HG03039 (cell line): ENCODE data around the gene INTS1.
"Not testable (repeated sequence)": the region's sequence is repeated elsewhere in the genome, so short reads cannot be mapped to it uniquely, and the experiment has no call there.

Source experiments
- ATAC-seq: cut with Tn5 transposase; IDR thresholded peaks from one replicate; pipeline ENCODE4 v1.9.1; 2021; ENCODE audit warnings: mild to moderate bottlenecking, moderate library complexity; ENCODE audit not compliant: unreplicated experiment

INTS1 gene

DNA sequence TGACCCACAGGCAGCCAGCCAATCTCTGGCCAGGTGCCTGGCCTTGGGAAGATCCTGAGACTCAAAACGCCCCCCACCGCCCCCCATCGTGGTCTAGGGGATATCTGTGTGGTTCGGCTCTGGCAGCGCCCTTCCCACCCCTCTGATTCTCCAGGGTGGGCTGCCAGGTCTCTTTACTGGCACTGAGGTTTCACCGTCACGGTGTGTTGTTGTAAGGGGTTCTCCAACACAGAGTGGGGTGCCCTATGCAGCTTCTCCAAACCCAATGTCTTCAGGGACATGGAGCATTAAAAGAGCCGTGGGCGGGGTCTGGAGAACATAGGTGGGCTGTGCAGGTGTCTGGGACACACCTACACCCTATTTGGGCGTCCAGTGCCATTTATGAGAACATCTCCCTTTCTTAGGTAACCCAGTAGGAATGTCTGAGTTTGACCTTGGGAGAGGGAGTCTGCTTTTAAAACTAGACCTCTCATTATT is 27.8 kb upstream of the INTS1 start:
- ATAC-seq = no peak

DNA sequence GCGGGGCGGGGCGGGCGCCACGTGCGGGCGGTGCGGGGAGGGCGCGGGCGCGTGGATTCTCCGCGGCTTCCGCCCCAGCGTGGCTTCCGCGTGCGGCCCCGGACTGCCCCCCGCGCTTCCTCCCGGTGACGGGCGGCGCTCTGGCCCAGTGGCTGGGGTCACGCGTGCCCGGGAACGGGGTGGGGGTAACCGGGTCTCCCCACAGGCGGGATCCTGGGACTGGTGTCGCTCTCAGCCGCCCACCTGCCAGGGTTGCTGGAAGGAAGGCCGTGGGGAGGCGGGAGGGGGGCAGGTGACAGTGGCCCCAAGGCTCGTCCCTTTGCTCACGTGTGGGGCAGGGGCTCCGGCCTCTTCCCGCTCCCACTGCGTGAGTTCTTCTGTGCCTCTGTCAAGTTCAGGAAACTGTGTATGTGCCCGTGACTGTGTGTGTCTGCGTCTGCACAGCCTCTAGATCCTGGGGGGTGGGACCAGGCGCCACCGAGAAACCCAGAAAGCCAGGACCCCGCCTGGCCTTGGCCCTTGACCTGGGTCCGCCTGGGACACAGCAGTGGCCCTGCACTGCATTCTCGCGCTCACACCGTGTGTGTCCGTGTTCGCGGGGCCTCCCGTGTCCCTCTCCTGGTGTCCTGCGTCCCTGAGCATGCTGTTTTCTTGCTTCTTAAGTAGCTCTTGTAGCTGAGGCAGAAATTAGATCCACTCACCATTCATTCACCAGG is 27.2 kb upstream of the INTS1 start:
- peak; percentile 21 for ATAC-seq

DNA sequence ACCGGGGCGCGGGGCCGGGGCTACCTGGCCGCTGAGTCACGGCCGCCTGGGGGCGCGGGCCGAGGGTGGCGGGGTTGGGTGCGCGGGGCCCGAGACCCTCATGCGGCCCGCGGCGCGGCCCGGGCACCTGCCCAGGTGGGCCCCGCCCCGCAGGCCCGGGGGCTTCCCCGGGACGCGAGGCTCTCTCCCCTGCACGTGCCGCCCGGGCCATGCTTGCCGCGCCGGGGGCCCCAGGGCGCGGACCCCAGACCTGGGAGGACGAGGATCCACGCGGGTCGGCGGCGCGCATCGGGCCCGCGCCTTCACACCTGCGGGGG is 26.7 kb upstream of the INTS1 start:
- ATAC-seq = no peak

DNA sequence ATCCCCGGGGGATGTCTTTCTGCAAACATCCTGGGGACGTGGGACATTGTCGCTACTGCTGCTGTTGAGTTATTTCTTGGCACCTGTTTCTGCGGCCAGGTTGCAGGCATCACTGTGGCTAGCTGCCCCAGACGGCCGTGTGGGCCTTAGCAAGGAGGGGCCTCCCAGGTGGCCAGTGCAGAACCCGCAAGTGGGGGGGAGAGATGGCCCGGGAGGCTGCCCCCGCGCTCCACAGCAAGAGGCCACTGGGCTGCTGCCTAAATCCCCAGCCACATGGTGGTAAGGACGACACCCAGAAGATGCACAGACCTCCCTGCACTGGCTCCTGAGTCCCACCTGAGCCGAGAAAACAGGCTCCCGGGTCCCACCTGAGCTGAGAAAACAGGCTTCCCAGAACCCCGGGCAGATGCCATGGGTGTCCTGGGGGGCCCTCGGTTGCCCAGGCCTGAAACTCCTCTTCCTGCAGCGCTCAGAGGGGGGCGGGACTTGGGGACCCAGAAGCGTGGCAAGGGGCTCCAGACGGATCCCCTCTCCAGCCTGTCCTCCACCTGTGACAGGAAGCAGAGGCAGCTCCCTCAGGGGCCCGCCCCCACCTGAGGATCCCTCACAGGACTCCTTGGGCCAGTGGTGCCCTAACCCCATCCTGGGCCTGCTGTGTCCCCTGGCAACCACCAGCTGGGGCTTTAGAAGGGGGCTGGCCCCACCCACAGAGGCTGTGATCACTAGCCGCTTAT is 25.4 kb upstream of the INTS1 start:
- no peak for ATAC-seq

DNA sequence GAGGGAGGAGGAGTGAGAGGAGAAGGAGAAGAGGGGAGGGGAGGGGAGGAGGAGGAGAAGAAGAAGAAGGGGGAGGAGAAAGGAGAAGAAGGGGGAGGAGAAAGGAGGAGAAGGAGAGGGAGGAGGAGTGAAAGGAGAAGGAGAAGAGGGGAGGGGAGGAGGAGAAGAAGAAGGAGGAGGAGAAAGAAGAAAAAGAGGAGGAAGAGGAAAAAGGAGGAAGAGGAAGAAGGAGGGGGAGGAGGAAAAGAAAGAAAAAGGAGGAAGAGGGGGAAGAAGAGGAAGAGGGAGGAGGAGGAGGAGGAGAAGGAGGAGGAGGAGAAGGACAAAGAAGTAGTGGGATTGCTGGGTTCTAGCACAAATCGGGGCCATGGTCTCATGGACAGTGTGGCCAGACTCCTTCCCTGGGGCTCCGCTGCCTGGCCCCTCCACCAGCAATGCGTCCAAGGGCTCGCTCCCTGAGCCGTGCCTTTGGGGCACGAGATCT is 22.1 kb upstream of the INTS1 start:
- ATAC-seq = no peak

DNA sequence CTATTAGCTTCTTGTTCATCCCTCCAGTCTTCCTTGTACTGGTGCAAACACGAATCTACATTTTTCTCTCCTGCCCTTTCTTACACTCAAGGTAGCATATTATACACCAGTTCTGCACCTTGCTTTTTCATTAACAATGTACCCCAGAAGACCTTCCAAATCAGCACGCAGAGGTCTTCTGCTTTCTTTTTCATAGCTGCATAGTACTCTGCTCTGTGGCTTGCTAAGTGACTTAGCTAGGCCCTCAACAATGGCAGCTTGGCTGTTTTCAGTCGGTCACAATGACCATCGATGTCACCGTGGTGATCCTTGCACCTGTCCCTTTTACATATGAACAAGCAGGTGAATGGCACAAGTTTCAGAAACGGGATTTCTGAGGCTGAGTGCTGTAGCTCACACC is 21.2 kb upstream of the INTS1 start:
- no peak for ATAC-seq

DNA sequence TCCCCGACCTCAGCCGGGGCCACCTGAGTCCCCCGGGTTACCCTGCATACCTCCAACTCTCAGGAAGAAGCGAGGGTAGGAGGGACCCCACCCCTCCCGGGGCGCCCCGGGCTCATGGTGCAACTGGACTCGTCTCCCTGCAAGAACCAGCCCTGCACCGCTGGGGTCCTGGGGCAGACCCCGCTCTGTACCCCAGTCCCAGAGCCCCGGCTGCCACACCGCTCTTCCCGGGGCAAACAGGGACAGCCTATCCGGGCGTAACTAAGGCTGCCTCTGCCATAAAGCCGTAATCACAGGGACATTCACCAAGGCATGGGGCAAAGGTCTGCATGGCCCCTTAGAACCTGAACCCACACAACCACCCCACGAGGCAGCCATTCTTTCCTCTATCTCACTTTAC is 19.7 kb upstream of the INTS1 start:
- no peak for ATAC-seq

DNA sequence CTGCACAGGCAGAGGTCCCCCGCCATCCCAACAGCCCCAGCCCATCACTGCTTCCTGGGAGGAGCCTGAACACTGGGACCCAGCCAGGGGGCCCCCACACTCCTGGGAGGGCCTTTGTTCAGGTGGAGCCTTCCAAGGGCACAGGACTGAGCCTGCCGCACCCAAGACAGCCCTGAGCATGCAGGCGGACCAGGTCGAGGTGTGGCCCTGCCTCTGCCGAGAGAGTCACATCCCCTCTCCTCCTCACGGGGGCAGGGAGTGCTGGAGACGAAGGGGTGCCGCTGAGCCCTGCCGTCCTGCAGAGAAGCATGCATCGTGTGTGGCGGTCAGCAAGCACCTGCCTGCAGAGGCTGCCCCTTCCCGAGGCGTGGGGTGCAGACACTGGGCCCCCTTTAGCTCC is 19.0 kb upstream of the INTS1 start:
- ATAC-seq = no peak

DNA sequence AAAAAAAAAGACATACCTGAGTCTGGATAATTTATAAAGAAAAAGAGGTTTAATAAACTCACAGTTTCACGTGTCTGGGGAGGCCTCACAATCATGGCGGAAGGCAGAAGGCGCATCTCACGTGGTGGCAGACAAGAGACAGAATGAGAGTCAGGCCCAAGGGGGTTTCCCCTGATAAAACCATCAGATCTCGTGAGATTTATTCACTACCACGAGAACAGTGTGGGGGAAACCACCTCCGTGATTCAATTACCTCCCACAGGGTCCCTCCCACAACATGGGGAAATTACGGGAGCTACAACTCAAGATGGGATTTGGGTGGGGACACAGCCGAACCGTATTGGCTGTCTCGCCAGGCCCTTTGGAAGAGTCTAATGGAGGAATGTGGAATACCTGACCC is 17.3 kb upstream of the INTS1 start:
- no peak for ATAC-seq

DNA sequence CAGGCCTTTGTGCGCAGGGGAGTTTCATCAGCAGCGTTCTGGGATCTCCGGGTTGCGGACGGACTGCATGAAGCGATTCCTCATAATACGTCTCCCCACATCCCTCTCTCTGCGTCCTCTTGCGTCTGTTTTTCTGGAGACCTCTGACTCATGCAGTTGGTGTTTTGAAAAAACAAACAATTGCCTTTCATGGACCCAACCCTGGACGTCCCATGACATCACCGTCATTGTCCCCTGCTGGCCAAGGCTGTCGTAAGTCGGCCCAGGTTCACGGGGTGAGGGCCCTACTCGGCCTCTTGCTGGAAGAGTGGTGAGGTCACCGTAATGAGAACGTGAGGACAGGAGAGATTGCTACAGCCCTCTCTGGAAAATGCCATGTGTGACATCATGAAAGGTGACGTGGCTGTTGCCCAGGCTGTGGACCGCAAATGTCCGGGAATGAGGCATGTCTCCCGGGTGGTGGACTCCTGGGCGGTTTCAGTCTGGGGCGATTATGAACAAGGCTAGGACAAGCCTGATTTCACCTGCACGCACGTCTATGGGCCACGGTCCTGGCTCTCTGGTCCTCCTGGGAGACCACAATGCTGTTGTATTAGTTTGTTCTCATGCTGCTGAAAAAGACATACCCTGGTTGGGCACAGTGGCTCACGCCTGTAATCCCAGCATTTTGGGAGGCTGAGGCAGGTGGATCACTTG is 16.5 kb upstream of the INTS1 start:
- no peak for ATAC-seq

DNA sequence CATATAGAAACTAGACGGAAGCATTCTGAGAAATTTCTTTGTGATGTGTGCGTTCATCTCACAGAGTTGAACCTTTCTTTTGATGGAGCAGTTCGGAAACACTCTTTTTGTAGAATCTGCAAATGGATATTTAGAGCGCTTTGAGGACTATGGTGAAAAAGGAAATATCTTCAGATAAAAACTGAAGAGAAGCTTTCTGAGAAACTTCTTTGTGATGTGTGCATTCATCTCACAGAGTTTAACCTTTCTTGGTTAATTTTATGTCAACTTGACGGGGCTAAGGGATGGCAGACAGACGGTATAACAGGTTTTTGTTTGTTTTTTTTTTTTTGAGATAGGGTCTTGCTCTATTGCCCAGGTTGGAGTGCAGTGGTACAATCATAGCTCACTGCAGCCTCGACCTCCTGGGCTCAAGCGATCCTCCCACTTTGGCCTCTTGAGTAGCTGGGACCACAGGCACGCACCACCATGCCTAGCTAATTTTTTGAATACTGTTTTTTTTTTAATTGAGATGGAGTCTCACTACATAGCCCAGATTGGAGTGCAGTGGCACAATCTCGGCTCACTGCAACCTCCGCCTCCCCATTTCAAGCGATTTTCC is 15.2 kb upstream of the INTS1 start:
- ATAC-seq = not testable (repeated sequence)

DNA sequence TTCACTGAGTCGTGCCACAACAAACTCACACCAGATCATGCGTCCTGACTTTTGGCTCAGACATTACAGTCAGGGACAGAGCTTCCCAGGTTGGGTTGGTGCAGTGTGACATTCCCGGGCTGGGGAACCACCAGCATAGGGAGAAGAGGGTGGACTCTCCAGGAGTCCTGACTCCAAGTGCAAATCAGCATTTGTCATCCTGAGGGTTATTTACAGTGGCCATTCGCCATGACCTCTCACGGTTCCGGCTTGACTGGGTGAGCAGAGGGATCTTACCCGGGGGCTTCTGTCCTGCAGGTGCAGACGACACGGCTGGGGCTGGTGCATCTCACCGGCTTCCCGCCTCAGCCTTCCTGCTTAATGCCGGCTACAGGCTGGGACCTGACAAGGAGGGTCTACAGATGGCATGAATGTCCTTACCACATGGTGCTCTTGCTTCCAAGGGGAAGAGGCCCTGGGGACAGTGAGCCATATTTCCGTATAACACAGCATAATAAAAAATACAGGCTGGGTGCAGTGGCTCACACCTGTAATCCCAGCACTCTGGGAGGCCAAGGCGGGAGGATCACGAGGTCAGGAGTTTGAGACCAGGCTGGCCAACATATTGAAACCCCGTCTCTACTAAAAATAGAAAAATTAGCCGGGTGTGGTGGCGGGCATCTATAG is 12.5 kb upstream of the INTS1 start:
- no peak for ATAC-seq

DNA sequence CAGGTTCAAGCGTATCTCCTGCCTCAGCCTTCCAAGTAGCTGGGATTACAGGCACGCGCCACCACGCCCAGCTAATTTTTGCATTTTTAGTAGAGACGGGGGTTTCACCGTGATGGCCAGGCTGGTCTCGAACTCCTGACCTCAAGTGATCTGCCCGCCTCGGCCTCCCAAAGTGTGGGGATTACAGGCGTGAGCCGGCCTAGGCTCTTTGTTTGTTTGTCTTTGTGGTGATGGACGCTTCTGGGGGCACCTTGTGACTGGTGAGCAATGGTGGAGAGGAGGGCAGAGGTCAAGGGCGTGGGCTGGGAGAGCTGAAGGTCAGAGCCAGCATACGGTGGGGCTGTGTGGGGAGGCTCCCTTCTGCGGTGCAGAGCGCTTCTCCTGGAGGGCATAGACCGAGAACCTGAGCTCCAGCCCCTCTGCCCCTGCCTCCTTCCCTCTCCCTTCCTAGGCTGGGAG is 11.3 kb upstream of the INTS1 start:
- ATAC-seq = not testable (repeated sequence)

DNA sequence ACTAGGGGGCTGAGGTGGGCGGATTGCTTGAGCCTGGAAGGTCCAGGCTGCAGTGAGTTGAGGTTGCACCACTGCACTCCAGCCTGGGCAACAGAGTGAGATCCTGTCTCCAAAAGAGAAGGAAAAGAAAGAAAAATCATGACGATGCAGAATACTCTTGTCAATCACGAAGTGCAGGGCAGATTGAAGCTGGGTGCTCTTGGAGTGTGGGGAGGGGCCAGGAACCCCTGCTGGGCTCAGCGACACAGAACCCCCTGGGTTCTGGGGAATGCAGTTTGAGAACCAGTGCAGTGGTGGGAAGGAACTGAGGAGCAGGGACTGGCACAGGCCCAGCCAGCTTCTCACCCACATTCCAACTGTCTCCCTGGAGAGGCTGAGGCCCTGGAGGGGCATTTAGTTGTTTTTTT is 10.8 kb upstream of the INTS1 start:
- ATAC-seq = no peak

DNA sequence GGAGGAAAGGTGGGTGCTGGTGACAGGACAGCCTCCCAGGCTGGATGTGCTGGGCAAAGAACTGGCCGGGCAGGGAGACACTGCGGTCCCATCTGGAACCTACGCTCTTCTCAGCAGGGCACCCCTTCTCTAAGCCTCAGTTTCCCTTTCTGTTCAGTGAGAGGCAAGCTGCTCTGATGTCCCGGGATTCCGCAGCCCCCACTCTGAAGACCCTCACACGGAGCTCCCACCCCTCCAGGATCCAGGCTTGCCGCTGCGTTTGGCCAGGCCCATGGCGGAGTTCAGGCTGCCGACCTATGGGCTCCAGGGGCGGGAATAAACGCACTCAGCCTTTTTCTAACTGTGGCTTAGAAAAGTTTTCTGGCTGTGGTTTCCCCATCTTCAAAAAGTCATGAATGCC is 10.2 kb upstream of the INTS1 start:
- no peak for ATAC-seq

DNA sequence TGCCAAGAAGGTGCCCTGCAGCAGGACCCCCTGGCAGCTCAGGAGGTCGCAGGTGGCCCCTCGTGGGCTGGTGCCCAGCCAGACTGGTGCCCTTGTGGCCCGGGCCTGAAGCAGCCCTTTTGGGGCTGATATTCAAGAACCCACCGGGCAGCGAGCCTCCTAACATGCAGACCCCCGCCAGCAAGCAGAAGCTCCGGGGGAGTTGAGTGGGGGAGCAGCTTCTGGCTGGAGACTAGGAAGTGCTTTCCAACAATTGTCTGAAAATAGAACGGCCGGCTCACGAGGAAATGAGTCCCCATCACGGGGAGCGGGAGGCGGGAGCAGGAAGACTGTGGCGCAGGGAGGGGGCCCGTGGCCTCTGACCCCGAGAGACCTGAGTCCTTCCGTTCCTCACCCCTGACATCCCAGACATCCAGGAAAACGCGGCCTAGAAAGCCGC is 9.5 kb upstream of the INTS1 start:
- ATAC-seq = no peak

DNA sequence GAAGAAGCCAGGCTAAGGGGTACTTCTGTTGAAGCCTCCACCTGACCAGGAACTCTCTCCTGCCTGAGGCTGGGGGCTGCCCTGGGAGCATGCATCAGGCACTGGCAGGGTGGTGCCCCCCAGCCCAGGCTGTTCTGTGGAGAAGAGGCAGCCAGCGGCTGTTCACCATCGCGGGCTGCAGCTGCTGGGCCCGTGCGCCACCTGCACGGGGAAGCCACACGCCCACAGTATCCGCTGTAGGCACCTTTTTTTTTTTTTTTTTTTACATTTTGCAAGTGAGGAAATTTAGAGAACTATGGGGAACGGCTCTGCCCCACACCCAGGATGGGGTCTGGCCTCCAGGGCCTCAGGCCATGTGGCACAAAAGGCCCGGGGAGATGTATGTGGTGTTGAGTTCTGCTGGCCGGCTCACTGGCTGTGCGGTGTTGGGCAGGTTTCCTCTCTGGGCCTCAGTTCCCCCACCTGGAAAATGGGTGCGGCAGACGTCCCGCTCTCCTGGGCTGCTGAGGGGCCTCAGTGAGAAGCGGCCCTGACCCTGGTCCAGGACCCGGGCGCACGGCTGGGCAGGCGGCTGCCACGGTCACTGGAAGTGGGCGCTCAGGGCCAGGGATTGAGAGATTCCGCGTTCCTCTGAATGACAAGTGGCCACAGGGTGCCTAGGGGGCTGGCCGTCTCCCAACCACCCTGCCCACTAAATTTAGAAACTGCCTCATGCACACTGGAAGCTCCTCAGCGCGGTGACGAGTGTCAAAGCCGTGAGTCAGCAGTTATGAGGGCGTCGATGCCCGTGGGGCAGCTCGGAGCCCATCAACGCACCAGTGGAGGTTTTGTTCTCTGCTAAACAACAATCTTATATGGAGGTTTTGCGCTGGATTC is 8.8 kb upstream of the INTS1 start:
- ATAC-seq = no peak

DNA sequence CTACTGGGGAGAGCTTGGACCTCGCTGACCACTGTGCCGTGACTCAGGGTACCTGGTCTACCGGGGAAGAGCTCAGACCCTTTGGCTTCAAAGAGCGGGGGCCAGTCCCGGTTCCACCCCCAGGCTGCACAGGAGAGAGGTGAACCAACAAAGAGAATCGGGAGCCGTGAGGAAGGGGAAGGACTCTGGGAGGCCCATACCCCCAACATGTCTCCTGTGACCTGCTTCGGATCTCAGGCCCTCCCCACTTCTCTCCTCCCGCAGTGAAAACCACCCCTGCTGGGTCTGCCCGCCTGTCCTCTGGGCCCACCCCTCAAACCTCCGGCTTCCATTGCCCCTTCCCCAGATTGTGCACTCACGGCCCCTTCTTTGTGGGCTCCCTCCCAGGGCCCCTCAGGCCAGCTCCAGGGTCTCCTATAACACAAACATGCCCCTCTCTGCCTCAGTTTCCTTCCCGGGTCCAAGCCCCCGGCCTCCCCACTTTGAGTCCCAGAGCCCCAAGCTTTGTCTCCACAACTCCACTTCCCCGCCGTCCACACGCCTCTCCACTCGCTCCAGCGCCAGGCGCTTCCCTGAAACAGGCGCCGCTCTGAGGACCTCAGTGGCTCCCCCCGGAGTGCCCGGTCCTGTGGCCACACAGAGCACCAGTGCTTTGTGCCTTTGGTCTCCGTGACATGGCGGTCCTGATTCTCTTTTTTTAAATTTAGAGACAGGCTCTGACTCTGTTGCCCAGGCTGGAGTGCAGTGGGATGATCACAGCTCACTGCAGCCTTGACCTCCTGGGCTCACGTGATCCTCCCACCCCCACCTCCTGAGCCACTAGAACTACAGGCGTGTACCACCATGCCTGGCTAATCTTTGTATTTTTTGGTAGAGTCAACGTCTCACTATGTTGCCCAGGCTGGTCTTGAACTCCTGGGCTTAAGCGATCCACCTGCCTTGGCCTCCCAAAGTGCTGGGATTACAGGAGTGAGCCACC is 7.5 kb upstream of the INTS1 start:
- no peak for ATAC-seq

DNA sequence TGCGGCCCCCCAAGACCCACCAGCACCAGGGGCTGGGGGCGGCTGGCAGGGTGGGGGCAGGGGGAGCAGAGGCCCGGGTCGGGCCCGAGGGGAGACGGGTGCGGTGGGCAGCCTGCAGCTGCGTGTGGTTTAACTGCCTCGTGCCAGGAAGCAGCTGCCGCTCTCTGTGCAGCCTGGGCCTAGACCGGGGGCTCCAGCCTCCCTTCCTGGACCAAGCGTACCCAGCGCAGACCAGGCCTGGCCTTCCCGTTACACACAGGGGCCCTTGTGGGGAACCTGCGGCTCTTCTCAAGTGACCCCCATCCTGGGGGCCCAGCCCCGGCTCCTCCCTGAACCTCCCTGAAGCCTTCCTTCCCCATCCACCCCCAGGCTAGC is 6.6 kb upstream of the INTS1 start:
- no peak for ATAC-seq
